MCF 10A (cell line): ENCODE measurements around the gene ARSD. TPM values are rescaled to one million over a fixed set of nuclear protein-coding genes. Genes with fewer than 3 reads are reported as not detected.
"Not testable (repeated sequence)": the region's sequence is repeated elsewhere in the genome, so short reads cannot be mapped to it uniquely, and the experiment has no call there.

ENCODE experiments used
- BruUV-seq: library from RNA; stranded (reverse); fragments of 400-500 nt; replicated peaks from 2 replicates; lab custom pipeline; 2021; lab: Mats Ljungman, UMichigan
- CTCF ChIA-PET: fragments of 300-600 bp; sonication (Branson Sonifier 250); formaldehyde crosslinking; extraction: SDS; loops from one replicate; lab custom pipeline; 2021; ENCODE audit warnings: antibody characterized with exemption, inconsistent platforms; lab: Yijun Ruan, JAX
- POLR2A ChIA-PET: fragments of 300-600, 350-650 bp; sonication (Branson Sonifier 250); formaldehyde crosslinking; extraction: SDS; loops from one replicate; lab custom pipeline; 2020; ENCODE audit warnings: antibody characterized with exemption, inconsistent platforms; lab: Yijun Ruan, JAX
- DNase-seq: peaks from one replicate; pipeline ENCODE4 v3.0.0-alpha.2; 2018; ENCODE audit not compliant: unreplicated experiment
- H3K27ac Mint-ChIP-seq: one replicate; pipeline ENCODE4 v1.8.0; 2022; ENCODE audit warnings: mild to moderate bottlenecking, low read depth, mixed read lengths; ENCODE audit not compliant: unreplicated experiment
- H3K27me3 Mint-ChIP-seq: one replicate; pipeline ENCODE4 v1.8.0; 2022; ENCODE audit warnings: mixed read lengths; ENCODE audit not compliant: insufficient read depth, unreplicated experiment
- H3K36me3 Mint-ChIP-seq: one replicate; pipeline ENCODE4 v1.8.0; 2022; ENCODE audit warnings: mild to moderate bottlenecking, moderate library complexity, mixed read lengths; ENCODE audit not compliant: insufficient read depth, unreplicated experiment
- H3K4me1 Mint-ChIP-seq: one replicate; pipeline ENCODE4 v1.8.0; 2022; ENCODE audit warnings: mixed read lengths; ENCODE audit not compliant: insufficient read depth, unreplicated experiment
- H3K4me3 Mint-ChIP-seq: one replicate; pipeline ENCODE4 v1.8.0; 2022; ENCODE audit warnings: mild to moderate bottlenecking, moderate library complexity, mixed read lengths; ENCODE audit not compliant: unreplicated experiment
- H3K9me3 Mint-ChIP-seq: one replicate; pipeline ENCODE4 v1.8.0; 2022; ENCODE audit warnings: mixed read lengths; ENCODE audit not compliant: unreplicated experiment
- intact Hi-C: fragments of 100-400 bp; cut with micrococcal nuclease; formaldehyde crosslinking; loops from 2 replicates; pipeline ENCODE4 v1.14.1; 2022
- total RNA-seq: library from RNA; stranded (reverse); gene quantifications from 2 replicates; pipeline ENCODE4 v1.2.3, GENCODE V29; 2022
- TF ChIP-seq, protein P1 (sequence below): fragments of 200-600 bp; IDR thresholded peaks from one replicate; pipeline ENCODE4 v1.8.0; 2022; ENCODE audit warnings: antibody characterized with exemption, mild to moderate bottlenecking; ENCODE audit not compliant: unreplicated experiment

The ARSD gene
- total RNA-seq, 1 experiment from 2014 or later = 21.5 TPM

DNA sequence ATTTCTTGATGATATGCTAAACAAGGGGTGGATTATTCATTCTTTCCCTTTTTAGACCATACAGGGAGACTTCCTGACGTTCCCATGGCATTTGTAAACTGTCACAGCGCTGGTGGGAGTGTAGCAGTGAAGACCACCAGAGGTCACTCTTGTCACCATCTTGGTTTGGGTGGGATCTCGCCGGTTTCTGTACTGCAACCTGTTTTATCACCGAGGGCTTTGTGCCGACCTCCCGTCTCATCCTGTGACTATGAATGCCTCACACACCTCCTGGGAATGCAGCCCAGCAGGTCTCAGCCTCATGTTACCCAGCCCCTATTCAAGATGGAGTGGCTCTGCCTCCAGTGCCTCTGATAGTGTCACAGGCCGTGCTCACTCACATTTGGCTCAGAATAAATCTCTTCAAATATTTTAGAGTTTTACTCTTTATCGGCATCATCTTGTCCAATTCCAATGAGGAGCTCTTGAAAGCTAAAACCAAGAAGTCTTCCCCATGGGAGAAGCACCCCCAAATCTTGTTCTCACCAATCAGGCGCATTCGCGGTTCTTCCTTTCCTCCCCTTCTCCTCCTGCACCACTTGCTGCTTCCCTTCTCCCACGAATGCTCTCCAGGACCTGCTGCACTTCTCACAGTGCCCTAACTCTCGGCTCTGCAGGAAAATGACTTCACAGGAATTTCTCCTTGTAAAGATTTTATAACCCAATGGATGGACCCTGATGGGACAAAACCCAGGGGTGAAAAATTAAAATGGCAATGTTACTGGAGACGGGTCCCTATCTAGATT, 39.2 kb downstream of the ARSD start:
- TF ChIP-seq, protein P1, sequence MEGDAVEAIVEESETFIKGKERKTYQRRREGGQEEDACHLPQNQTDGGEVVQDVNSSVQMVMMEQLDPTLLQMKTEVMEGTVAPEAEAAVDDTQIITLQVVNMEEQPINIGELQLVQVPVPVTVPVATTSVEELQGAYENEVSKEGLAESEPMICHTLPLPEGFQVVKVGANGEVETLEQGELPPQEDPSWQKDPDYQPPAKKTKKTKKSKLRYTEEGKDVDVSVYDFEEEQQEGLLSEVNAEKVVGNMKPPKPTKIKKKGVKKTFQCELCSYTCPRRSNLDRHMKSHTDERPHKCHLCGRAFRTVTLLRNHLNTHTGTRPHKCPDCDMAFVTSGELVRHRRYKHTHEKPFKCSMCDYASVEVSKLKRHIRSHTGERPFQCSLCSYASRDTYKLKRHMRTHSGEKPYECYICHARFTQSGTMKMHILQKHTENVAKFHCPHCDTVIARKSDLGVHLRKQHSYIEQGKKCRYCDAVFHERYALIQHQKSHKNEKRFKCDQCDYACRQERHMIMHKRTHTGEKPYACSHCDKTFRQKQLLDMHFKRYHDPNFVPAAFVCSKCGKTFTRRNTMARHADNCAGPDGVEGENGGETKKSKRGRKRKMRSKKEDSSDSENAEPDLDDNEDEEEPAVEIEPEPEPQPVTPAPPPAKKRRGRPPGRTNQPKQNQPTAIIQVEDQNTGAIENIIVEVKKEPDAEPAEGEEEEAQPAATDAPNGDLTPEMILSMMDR = peak; percentile 16
- H3K4me3 Mint-ChIP-seq = peak overlapping the region; percentile 68
- POLR2A ChIA-PET, H3K27ac Mint-ChIP-seq, H3K4me1 Mint-ChIP-seq, H3K9me3 Mint-ChIP-seq, H3K27me3 Mint-ChIP-seq, DNase-seq, intact Hi-C loops, BruUV-seq, H3K36me3 Mint-ChIP-seq: not testable (repeated sequence)
- CTCF ChIA-PET = interaction anchor here (0.6 to 0.7 kb wide), 2 partner anchors 40 to 640 kb away, joined by 3 read pairs; no protein-coding TSS in a partner anchor

GRCh38 chrX:2889045-2889605, 40.0 kb downstream of the ARSD start:
- Mint-ChIP-seq H3K4me3 (peak overlapping the region; percentile 68), H3K36me3 (no peaks in the 10 kb centered on the region), H3K9me3 (no peaks in the 10 kb centered on the region), H3K27me3 (no peaks in the 10 kb centered on the region), H3K27ac (no peak overlapping the region), H3K4me1 (peaks cover 10% of the 10 kb centered on the region)
- intact Hi-C loops = no loop called here
- DNase-seq = no peak
- POLR2A ChIA-PET = no interaction called here
- BruUV-seq = no TSS peak
- TF ChIP-seq, protein P1 = no peak
- CTCF ChIA-PET = interaction anchor here (0.6 to 0.7 kb wide), 2 partner anchors 14 to 640 kb away, joined by 3 read pairs; no protein-coding TSS in a partner anchor

- intact Hi-C loops = no loop called here
- no peak for DNase-seq
- Mint-ChIP-seq H3K36me3 (no peaks in the 10 kb centered on the region), H3K4me1 (peaks cover 10% of the 10 kb centered on the region), H3K9me3 (no peaks in the 10 kb centered on the region), H3K27ac (no peak overlapping the region), H3K4me3 (no peak overlapping the region), H3K27me3 (no peaks in the 10 kb centered on the region)
- TF ChIP-seq, protein P1 = no peak
- BruUV-seq = no TSS peak
- CTCF ChIA-PET = interaction anchor here (0.7 kb wide), 2 partner anchors 15 to 790 kb away, joined by 3 to 4 read pairs; no protein-coding TSS in a partner anchor
- POLR2A ChIA-PET = no interaction called here
These were observed 40.8 kb downstream of the ARSD start for GRCh38 chrX:2888309-2888708.

DNA sequence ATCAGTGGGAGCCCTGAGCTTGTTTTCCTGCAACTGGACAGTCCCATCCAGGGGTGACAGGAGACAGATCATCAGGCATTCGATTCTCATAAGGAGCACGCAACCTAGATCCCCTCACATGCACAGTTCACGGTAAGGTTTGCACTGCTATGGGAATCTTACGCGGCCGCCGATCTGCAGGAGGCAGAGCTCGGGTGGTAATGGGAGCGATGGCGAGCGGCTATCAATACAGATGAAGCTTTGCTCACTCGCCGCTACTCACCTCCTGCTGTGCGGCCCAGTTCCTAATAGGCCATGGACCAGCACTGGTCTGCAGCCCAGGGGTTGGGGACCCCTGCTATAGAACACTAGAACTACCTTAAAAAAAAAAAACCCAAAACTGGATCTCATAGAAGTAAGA, 45.4 kb downstream of the ARSD start:
- H3K36me3 Mint-ChIP-seq = no peaks in the 10 kb centered on the region
- POLR2A ChIA-PET = no interaction called here

More for the DNA sequence above, 45.4 kb downstream of the ARSD start:
- Mint-ChIP-seq H3K9me3 (no peaks in the 10 kb centered on the region), H3K4me3 (no peak overlapping the region), H3K27me3 (peaks cover 37% of the 10 kb centered on the region), H3K4me1 (peaks cover 5% of the 10 kb centered on the region), H3K27ac (no peak overlapping the region)
- CTCF ChIA-PET = interaction anchor here (0.6 to 1.0 kb wide), 3 partner anchors 16 to 665 kb away, joined by 3 to 4 read pairs (median 3); no protein-coding TSS in a partner anchor
- TF ChIP-seq, protein P1 = no peak
- BruUV-seq = no TSS peak
- intact Hi-C loops = no loop called here
- DNase-seq = no peak
